SK-N-MC (cell line): ENCODE measurements around the gene SLC39A11.

Source experiments
- DNase-seq: peaks from one replicate; pipeline ENCODE4 v3.0.0-alpha.2; 2011; ENCODE audit warnings: low read depth, low spot score
- H3K27ac ChIP-seq: fragments of 200-600 bp; sonication (generic); 2 replicates; pipeline ENCODE4 v1.5.1; 2016; ENCODE audit warnings: mixed run types
- H3K36me3 ChIP-seq: fragments of 200-600 bp; sonication (generic); 2 replicates; pipeline ENCODE4 v1.6.1; 2017; ENCODE audit warnings: antibody characterized with exemption, low read length, mixed read lengths; ENCODE audit not compliant: insufficient read depth
- H3K4me3 ChIP-seq: fragments of 200-600 bp; sonication (generic); 2 replicates; pipeline ENCODE4 v1.5.1; 2016
- H3K9ac ChIP-seq: fragments of 200-600 bp; sonication (generic); 2 replicates; pipeline ENCODE4 v1.8.0; 2017; ENCODE audit warnings: mixed run types, mixed read lengths; ENCODE audit not compliant: insufficient read length
- H3K9me3 ChIP-seq: fragments of 200-600 bp; sonication (generic); 2 replicates; pipeline ENCODE4 v1.6.1; 2017; ENCODE audit warnings: low read depth, mild to moderate bottlenecking, antibody characterized with exemption, low read length, moderate library complexity, mixed read lengths
- EZH2 ChIP-seq: fragments of 200-600 bp; sonication (generic); IDR thresholded peaks from one replicate; pipeline ENCODE4 v1.6.1; 2017; ENCODE audit warnings: antibody characterized with exemption
- FOXP2 ChIP-seq: optimal IDR thresholded peaks from 2 replicates; pipeline ENCODE3; 2011; ENCODE audit warnings: mild to moderate bottlenecking, moderate library complexity; ENCODE audit not compliant: insufficient read depth; ENCODE audit errors: extremely low read length, control extremely low read depth
- POLR2AphosphoS5 ChIP-seq: IDR thresholded peaks from 2 replicates; pipeline ENCODE4 v1.6.1; 2012; ENCODE audit warnings: mild to moderate bottlenecking, low read depth, low read length, borderline replicate concordance

SLC39A11 gene

GRCh38 chr17:73119631-73120030 is 27.1 kb upstream of the SLC39A11 start:
- Histone ChIP-seq H3K4me3 (no peak overlapping the region), H3K27ac (no peak overlapping the region), H3K9ac (no peak overlapping the region), H3K36me3 (no peaks in the 10 kb centered on the region), H3K9me3 (no peaks in the 10 kb centered on the region)
- DNase-seq = no peak
- TF ChIP-seq FOXP2 (no peak), EZH2 (no peak), POLR2AphosphoS5 (no peak)

GRCh38 chr17:73118951-73119391 is 26.5 kb upstream of the SLC39A11 start:
- Histone ChIP-seq H3K27ac (no peak overlapping the region), H3K9ac (no peak overlapping the region), H3K4me3 (no peak overlapping the region), H3K9me3 (no peaks in the 10 kb centered on the region), H3K36me3 (no peaks in the 10 kb centered on the region)
- no peak for TF ChIP-seq FOXP2
- no peak for TF ChIP-seq EZH2
- TF ChIP-seq POLR2AphosphoS5 = no peak
- no peak for DNase-seq

GRCh38 chr17:73118139-73118538 is 25.7 kb upstream of the SLC39A11 start:
- no peaks in the 10 kb centered on the region for H3K9me3 ChIP-seq
- no peak overlapping the region for H3K9ac ChIP-seq
- H3K27ac ChIP-seq = no peak overlapping the region
- DNase-seq = no peak
- no peaks in the 10 kb centered on the region for H3K36me3 ChIP-seq
- no peak overlapping the region for H3K4me3 ChIP-seq
- no peak for TF ChIP-seq FOXP2
- TF ChIP-seq EZH2 = no peak
- TF ChIP-seq POLR2AphosphoS5 = no peak

GRCh38 chr17:73112246-73112645 is 19.8 kb upstream of the SLC39A11 start:
- Histone ChIP-seq H3K4me3 (no peak overlapping the region), H3K27ac (no peak overlapping the region), H3K9me3 (no peaks in the 10 kb centered on the region), H3K9ac (no peak overlapping the region), H3K36me3 (no peaks in the 10 kb centered on the region)
- no peak for DNase-seq
- TF ChIP-seq EZH2 (no peak), FOXP2 (no peak), POLR2AphosphoS5 (no peak)

GRCh38 chr17:73111386-73111785 is 18.9 kb upstream of the SLC39A11 start:
- DNase-seq = no peak
- TF ChIP-seq FOXP2 (no peak), POLR2AphosphoS5 (no peak), EZH2 (no peak)
- no peak overlapping the region for H3K4me3 ChIP-seq
- no peaks in the 10 kb centered on the region for H3K36me3 ChIP-seq
- no peak overlapping the region for H3K27ac ChIP-seq
- no peak overlapping the region for H3K9ac ChIP-seq
- H3K9me3 ChIP-seq = no peaks in the 10 kb centered on the region

- H3K27ac ChIP-seq = 0 out of 2 replicates have a peak overlapping the region, but pooled peaks have one; percentile 7
- H3K36me3 ChIP-seq = no peaks in the 10 kb centered on the region
- no peak for DNase-seq
- H3K4me3 ChIP-seq = no peak overlapping the region
- no peaks in the 10 kb centered on the region for H3K9me3 ChIP-seq
- no peak for TF ChIP-seq FOXP2
- no peak for TF ChIP-seq POLR2AphosphoS5
- TF ChIP-seq EZH2 = no peak
- H3K9ac ChIP-seq = no peak overlapping the region
These were observed 14.7 kb upstream of the SLC39A11 start for GRCh38 chr17:73107191-73107590.

- no peaks in the 10 kb centered on the region for H3K36me3 ChIP-seq
- no peaks in the 10 kb centered on the region for H3K9me3 ChIP-seq
- H3K27ac ChIP-seq = no peak overlapping the region
- H3K9ac ChIP-seq = no peak overlapping the region
- DNase-seq = no peak
- no peak for TF ChIP-seq POLR2AphosphoS5
- TF ChIP-seq EZH2 = no peak
- no peak for TF ChIP-seq FOXP2
- no peak overlapping the region for H3K4me3 ChIP-seq
These were observed 12.9 kb upstream of the SLC39A11 start for GRCh38 chr17:73105431-73105830.

- no peak overlapping the region for H3K4me3 ChIP-seq
- no peak overlapping the region for H3K9ac ChIP-seq
- DNase-seq = no peak
- no peak for TF ChIP-seq FOXP2
- no peak for TF ChIP-seq POLR2AphosphoS5
- TF ChIP-seq EZH2 = no peak
- no peaks in the 10 kb centered on the region for H3K36me3 ChIP-seq
- no peaks in the 10 kb centered on the region for H3K9me3 ChIP-seq
- H3K27ac ChIP-seq = no peak overlapping the region
These were observed 12.0 kb upstream of the SLC39A11 start for GRCh38 chr17:73104450-73104849.
